Hepatocyte (in vitro differentiated cells): ENCODE results near the gene NDEL1.

Source experiments
- CTCF ChIP-seq: fragments of 200-600 bp; sonication (generic); IDR thresholded peaks from 2 replicates; pipeline ENCODE4 v1.5.1; 2016; ENCODE audit warnings: antibody characterized with exemption, mild to moderate bottlenecking; ENCODE audit not compliant: poor library complexity
- EZH2phosphoT487 ChIP-seq: fragments of 200-600 bp; sonication (generic); IDR thresholded peaks from one replicate; pipeline ENCODE4 v1.6.1; 2018; ENCODE audit warnings: antibody characterized with exemption, mild to moderate bottlenecking, low read depth, moderate library complexity; ENCODE audit not compliant: unreplicated experiment, severe bottlenecking

DNA sequence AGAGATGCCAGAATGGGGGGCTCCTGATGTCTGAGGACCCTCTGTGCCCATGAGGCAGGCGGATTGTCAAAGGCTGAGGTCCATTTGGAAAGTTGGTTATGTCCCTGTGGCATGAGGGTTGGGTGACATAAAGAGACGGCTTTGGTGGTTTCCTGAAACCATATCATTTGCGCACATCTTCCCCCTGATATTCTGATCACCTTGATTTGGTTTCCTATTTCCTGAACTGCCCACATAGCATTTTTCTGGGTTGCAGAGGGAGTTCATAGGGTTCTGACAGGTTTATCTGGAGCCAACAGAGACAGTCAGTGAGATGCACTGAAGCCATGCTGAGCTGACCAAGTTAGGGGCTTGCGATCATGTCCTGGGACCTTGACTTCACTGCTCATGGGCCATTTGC is 22.4 kb upstream of the NDEL1 start:
- TF ChIP-seq EZH2phosphoT487 (no peak), CTCF (no peak)
